ENCODE measurements around the gene TXNIP.

DNA sequence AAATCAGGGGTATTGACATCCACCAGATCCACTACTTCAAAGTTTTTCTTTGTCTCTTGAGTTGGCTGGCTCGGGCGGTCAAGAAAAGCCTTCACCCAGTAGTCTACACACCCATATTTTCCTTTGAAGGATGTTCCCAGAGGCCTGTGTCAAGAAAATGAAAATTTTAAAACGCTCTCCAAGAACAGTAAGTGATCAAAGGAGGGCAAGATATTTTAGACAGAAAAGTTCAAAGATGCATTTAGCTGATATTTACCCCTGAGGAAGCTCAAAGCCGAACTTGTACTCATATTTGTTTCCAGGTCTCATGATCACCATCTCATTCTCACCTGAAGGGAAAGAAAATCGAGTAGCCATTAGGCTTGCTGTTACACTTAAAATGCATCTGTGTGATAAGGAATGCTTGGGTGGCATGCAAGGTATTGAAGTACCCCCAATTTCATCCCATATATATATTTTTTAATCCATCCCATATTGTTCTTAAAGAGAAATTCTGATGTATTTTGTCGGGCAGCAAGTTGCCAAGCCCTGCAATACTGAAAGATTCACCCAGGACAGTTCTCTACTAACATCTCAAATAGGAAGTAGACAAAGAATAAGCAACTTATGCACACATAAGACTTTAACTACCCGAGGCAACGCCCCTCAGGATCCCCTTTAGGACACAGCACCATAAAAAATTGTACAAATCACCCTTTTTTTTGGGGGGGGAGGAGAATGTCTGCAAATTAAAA, 1.1 kb downstream of the TXNIP start:
- TF ChIP-seq, protein P1, sequence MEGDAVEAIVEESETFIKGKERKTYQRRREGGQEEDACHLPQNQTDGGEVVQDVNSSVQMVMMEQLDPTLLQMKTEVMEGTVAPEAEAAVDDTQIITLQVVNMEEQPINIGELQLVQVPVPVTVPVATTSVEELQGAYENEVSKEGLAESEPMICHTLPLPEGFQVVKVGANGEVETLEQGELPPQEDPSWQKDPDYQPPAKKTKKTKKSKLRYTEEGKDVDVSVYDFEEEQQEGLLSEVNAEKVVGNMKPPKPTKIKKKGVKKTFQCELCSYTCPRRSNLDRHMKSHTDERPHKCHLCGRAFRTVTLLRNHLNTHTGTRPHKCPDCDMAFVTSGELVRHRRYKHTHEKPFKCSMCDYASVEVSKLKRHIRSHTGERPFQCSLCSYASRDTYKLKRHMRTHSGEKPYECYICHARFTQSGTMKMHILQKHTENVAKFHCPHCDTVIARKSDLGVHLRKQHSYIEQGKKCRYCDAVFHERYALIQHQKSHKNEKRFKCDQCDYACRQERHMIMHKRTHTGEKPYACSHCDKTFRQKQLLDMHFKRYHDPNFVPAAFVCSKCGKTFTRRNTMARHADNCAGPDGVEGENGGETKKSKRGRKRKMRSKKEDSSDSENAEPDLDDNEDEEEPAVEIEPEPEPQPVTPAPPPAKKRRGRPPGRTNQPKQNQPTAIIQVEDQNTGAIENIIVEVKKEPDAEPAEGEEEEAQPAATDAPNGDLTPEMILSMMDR (IDR thresholded peaks at IDR 0.05) = peak in 1 of 6 experiments; percentile 9
- no peak for TF ChIP-seq POLR2A (IDR thresholded peaks at IDR 0.05)

All from esophagus squamous epithelium (tissue), 4 donors.